Spleen (tissue), 7 donors: ENCODE data around the gene PRDX6.

ENCODE experiments used
- CTCF ChIP-seq, 11 experiments: fragments of 200-600 bp in 7 of 11; fragments of 450-650 bp in 4 of 11; sonication (generic) in 4 of 11; IDR thresholded peaks in 8 of 11; conservative IDR thresholded peaks in 3 of 11; 1 replicate in 7 of 11; 2 replicates in 4 of 11; pipeline versions ENCODE4 v1.4.0 to v1.8.0; 2016 to 2021; ENCODE audit warnings: antibody characterized with exemption in 11 of 11, inconsistent platforms in 4 of 11, mild to moderate bottlenecking in 1 of 11
- POLR2A ChIP-seq, 3 donors: fragments of 450-650 bp; IDR thresholded peaks; one replicate each; pipeline ENCODE4 v1.5.1; 2017; ENCODE audit warnings: antibody characterized with exemption in 3 of 3, mild to moderate bottlenecking in 1 of 3
- donor health status: DM: no; HTN: no; CAD: no; lungs with moderate emphysema.
- donor health status: DM: no; HTN: no; CAD: no.
- donor health status: DM: no; HTN: no; CAD: no.

GRCh38 chr1:173445164-173445563 is 32.0 kb upstream of the PRDX6 start:
- TF ChIP-seq POLR2A (IDR thresholded peaks at IDR 0.05) (no peak), CTCF (IDR thresholded peaks at IDR 0.05 in 8 of 11, conservative IDR thresholded peaks at IDR 0.05 in 3 of 11) (no peak)
